Endometrial microvascular endothelial cells (primary cell): ENCODE results near the gene SELENOT. TPM values are rescaled to one million over a fixed set of nuclear protein-coding genes. Genes with fewer than 3 reads are reported as not detected.

Experiments used
- in situ Hi-C: cut with HindIII; loops from 2 replicates; pipeline ENCODE4 v1.10.0; 2017; ENCODE audit warnings: low sequenced_read_pairs, low pct_unique_long_range_greater_than_20kb; ENCODE audit errors: inconsistent ontology term
- total RNA-seq: library from RNA; depleted of rRNA; stranded (reverse); fragments of >200 nt; gene quantifications from one replicate; pipeline ENCODE4 v1.2.3, GENCODE V29; 2015; ENCODE audit errors: inconsistent ontology term

SELENOT gene
- total RNA-seq, 1 donor from 2014 or later = 262 TPM

DNA sequence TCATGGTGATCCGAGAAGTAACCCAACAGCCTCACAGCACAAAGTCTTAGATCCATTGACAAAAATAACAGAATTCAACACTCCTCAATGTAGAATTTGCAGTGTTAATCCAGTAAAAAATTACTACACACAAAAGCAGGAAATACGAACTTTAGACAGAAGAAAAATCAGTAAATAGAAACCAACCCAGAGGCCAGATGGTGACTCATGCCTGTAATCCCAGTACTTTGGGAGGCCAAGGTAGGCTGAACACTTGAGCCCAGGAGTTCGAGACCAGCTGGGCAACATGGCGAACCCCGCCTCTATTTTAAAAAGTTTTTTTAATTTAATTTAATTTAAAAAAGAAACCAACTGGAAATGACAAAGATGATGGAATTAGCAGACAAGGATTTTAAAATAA lies 36.1 kb downstream of the SELENOT start:
- in situ Hi-C loops = no loop called here

DNA sequence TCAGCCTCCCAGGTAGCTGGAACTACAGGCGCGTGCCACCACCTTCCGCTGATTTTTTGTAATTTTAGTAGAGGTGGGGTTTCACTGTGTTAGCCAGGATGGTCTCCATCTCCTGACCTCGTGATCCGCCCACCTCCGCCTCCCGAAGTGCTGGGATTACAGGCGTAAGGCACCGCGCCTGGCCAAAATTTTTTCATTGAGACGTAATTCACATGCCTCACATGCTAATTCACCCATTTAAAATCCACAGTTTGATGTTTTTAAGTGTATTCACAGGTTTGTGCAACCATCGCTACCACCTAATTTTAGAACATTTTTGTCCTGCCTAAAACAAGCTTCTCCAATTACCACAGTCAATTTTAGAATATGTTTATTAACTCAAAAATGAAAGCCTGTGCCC lies 37.1 kb downstream of the SELENOT start:
- in situ Hi-C loops = no loop called here

DNA sequence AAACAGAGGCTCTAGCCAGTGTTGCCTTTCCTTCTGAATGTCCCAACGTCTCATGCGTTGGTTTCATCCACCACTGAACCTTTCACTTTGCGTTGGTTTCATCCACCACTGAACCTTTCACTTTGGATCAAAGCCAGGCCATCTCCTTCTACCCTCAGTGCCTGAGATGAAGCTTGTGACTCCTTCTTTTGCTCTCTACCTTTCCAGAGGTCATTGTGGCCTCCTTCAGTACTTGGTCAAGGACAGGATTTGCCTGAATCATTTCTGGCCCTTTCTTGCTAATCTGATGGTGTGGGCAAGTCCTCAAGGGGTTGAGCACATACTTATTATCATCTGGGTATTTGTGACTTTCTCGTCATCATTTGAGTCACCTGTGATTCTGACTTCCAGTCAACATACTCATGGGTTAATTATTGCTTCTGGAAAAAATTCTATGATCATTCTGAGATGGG lies 50.0 kb downstream of the SELENOT start:
- in situ Hi-C loops = no loop called here

DNA sequence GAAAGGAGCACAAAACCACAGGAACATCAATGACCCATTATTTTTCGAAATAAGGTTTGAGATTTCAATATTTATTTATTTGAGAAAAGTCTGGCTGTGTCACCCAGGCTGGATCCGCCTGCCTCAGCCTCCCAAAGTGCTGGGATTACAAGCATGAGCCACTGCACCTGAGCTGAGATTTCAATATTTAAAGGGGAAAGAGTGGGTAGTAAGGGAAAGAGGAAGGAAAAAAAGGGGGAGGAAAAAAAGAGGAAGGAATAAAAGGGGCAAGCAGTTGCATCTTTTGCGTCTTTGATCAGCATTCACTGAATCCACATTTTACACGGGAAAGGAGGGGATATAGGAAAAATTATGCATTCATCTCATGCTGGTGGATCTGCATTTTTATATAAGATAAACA lies 53.2 kb downstream of the SELENOT start:
- in situ Hi-C loops = no loop called here

DNA sequence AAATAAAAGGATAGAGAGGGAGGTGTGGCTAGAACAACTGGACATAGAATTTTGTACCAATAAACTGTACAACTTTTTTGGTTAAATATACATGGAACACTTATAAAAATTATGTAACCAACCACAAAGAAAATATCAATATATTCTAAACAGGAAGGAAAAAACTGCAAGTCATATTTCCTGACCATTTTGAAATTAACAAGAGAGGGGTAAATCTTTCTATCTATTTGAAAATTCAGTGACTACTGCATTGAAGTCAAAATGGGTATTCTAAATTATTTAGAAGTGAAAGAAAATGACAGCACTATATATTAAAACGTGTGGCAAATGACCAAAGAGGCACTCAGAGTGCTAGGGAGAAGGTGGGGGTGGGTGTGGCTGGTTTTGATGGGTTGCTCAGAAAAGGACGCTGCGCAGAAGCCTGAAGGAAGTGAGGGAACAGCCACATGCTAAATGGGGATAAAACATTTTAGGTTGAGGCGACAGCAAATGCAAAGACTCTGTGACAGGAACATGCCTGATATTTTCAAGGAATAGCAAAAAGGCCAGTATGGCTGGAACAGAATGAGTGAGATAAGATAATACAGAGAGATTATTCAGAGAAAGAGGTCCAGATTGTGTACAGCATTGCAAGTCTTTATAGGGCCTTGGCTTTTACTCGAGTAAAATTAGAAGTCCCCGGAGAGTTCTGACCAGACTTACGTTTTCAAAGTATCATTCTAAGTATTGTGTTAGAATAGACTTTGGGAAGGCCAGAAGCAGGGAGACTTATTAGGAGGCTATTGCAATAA lies 59.5 kb downstream of the SELENOT start:
- in situ Hi-C loops = no loop called here

DNA sequence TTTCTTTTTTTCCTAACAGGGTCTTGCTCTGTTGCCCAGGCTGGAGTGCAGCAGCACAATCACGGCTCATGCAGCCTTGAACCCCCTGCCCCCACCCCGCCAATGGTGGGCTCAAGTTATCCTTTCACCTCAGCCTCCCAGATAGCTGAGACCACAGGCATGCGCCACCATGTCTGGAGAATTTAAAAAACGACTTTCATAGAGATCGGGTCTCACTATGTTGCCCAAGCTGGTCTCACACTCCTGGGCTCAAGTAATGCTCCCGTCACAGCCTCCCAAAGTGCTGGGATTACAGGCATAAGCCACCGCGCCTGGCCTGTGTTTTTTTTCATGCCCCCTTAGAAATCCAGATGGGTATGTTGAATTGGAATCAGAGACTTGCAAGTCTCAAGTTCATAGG lies 60.3 kb downstream of the SELENOT start:
- in situ Hi-C loops = no loop called here

DNA sequence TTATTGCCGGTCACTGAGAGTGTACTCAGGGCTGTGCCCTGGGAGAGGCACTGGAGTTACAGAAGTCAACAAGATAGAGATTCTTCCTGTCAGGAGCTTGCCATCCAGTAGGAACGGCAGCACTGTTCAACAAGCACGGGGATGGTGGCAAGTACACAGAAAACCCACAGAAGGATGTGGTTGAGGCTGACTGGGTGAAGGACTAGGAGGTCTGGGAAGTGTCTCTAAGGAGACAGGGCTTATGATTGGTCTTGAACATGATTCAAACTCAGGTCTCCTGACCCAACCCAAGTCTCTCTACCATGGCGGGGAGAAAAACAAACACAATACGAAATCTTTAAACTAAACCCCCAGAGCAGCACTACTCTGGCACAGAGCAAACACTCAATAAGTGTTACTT lies 63.0 kb downstream of the SELENOT start:
- in situ Hi-C loops = no loop called here

DNA sequence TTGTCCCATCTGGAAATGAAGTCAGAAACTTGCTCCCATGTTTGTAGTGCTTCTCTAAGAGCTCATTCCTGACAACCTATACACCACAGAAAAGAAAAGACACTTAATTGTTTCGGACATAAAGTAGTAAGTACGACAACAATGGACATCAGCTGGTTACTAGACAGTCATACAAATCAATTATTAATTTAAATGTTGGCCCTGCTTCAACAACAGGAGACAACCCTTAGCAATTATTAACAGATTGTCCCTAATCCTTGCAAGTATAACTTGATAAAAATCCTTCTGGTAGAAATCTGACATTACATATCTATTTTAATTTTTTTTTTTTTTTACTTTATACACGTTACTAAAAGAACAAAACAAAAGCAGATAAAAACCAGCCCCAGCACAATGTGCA lies 70.8 kb downstream of the SELENOT start:
- in situ Hi-C loops = no loop called here

DNA sequence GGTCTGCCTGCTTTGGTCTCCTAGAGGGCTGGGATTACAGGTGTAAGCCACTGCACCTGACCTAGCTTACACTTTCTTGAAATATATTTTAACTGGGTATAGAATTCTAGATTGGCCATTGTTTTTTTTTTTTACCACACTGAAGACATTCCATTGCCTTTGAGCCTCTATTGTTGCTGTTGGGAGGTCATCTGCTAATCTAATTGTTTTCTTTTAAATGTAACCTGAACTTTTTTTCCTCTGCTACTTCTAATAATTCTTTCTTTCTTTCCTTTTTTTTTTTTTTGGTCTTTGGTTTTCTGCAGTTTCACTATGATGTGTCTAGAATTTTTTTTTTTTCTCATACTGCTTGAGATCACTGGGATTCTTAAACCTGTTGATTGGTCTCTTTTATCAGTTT lies 72.5 kb downstream of the SELENOT start:
- in situ Hi-C loops = no loop called here

Other genes starting within 250 kb of the SELENOT start
- 14.8 TPM for gene TSC22D2, start 195.0 kb upstream of the SELENOT start, total RNA-seq
- 151 TPM for gene SERP1, start 56.8 kb upstream of the SELENOT start, total RNA-seq
- 99.7 TPM for gene EIF2A, start 56.5 kb upstream of the SELENOT start, total RNA-seq
- not detected for gene ERICH6, start 100.6 kb downstream of the SELENOT start, total RNA-seq
- 18.1 TPM for gene SIAH2, start 159.8 kb downstream of the SELENOT start, total RNA-seq